HCT116 (cell line): Measurements from ENCODE around the gene GTF2H4.

Source experiments
- CEBPB ChIP-seq: IDR thresholded peaks from 2 replicates; pipeline ENCODE4 v1.6.1; 2012; ENCODE audit warnings: low read depth
- CTCF ChIP-seq, 3 experiments: fragments of 200-600 bp in 1 of 3; sonication (generic) in 1 of 3; IDR thresholded peaks in 2 of 3; conservative IDR thresholded peaks in 1 of 3; 2 replicates each; pipeline ENCODE4 v1.5.1; 2012 to 2017; ENCODE audit warnings: low read depth in 2 of 3, low read length in 2 of 3, antibody characterized with exemption in 1 of 3, borderline replicate concordance in 1 of 3, control low read depth in 1 of 3, mild to moderate bottlenecking in 1 of 3, mixed read lengths in 1 of 3, mixed run types in 1 of 3, moderate library complexity in 1 of 3; ENCODE audit not compliant: insufficient read depth in 1 of 3
- EZH2 ChIP-seq: fragments of 200-600 bp; sonication (generic); IDR thresholded peaks from 2 replicates; pipeline ENCODE4 v1.6.1; 2017; ENCODE audit warnings: antibody characterized with exemption, mixed run types
- EZH2phosphoT487 ChIP-seq: fragments of 200-600 bp; IDR thresholded peaks from 2 replicates; pipeline ENCODE4 v1.6.1; 2018; ENCODE audit warnings: antibody characterized with exemption, borderline replicate concordance
- FOSL1 ChIP-seq: IDR thresholded peaks from 2 replicates; pipeline ENCODE4 v1.6.1; 2012; ENCODE audit warnings: low read depth
- JUND ChIP-seq: IDR thresholded peaks from 2 replicates; pipeline ENCODE4 v1.6.1; 2012
- POLR2A ChIP-seq: IDR thresholded peaks from 2 replicates; pipeline ENCODE4 v1.7.0; 2011; ENCODE audit warnings: borderline replicate concordance; ENCODE audit not compliant: insufficient read depth, insufficient read length; ENCODE audit errors: extremely low read depth
- POLR2AphosphoS5 ChIP-seq: IDR thresholded peaks from 2 replicates; pipeline ENCODE4 v1.6.1; 2011; ENCODE audit warnings: mild to moderate bottlenecking, low read depth, low read length, moderate library complexity
- RAD21 ChIP-seq: IDR thresholded peaks from 2 replicates; pipeline ENCODE4 v1.6.1; 2012; ENCODE audit warnings: low read depth, mild to moderate bottlenecking
- SP1 ChIP-seq: IDR thresholded peaks from 2 replicates; pipeline ENCODE4 v1.6.1; 2012; ENCODE audit warnings: low read depth
- YY1 ChIP-seq: IDR thresholded peaks from 2 replicates; pipeline ENCODE4 v1.6.1; 2011; ENCODE audit warnings: low read length, low read depth, moderate library complexity, mild to moderate bottlenecking; ENCODE audit not compliant: insufficient replicate concordance; ENCODE audit errors: extremely low read depth
- ZFX ChIP-seq: fragments of 450-650 bp; IDR thresholded peaks from 2 replicates; pipeline ENCODE4 v1.6.1; 2017
- ZNF274 ChIP-seq: fragments of 200-500 bp; sonication (Bioruptor generic); IDR thresholded peaks from 2 replicates; pipeline ENCODE4 v1.6.1; 2014; ENCODE audit warnings: mild to moderate bottlenecking, low read depth, low read length, inconsistent platforms

GRCh38 chr6:30891450-30891723, 16.6 kb upstream of the GTF2H4 start:
- no peak for TF ChIP-seq POLR2AphosphoS5
- TF ChIP-seq CTCF (IDR thresholded peaks at IDR 0.05 in 2 of 3, conservative IDR thresholded peaks at IDR 0.05 in 1 of 3; ENCODE audit: borderline replicate concordance in 1 of 3, insufficient read depth in 1 of 3, low read depth in 2 of 3, low read length in 2 of 3), result no peak
- no peak for TF ChIP-seq JUND
- no peak for TF ChIP-seq ZFX
- no peak for TF ChIP-seq POLR2A
- no peak for TF ChIP-seq SP1
- TF ChIP-seq FOSL1, result no peak
- no peak for TF ChIP-seq YY1
- no peak for TF ChIP-seq CEBPB
- TF ChIP-seq EZH2, result no peak
- no peak for TF ChIP-seq RAD21
- no peak for TF ChIP-seq EZH2phosphoT487
- TF ChIP-seq ZNF274, result no peak
